ENCODE results near the gene BRSK2.

DNA sequence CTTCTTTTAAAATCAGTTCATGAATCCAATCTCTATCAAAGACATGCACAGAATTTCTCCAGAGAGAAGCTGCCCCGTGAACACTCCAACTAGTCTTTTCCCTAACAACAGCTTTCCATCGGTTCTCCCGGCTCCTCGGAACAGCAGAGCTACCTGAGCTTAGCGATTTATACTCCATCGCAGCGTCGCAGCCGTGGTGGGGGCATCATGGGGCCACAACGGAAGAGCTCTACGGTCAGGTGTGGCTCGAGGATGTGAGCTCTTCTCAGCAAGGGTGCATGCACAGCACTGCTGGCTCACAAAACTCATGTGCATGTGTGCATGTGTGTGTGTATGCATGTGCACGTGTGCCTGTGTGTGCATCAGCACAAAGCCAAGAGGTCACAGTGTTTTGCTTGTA is 108.5 kb downstream of the BRSK2 start:
- TF ChIP-seq, protein P1, sequence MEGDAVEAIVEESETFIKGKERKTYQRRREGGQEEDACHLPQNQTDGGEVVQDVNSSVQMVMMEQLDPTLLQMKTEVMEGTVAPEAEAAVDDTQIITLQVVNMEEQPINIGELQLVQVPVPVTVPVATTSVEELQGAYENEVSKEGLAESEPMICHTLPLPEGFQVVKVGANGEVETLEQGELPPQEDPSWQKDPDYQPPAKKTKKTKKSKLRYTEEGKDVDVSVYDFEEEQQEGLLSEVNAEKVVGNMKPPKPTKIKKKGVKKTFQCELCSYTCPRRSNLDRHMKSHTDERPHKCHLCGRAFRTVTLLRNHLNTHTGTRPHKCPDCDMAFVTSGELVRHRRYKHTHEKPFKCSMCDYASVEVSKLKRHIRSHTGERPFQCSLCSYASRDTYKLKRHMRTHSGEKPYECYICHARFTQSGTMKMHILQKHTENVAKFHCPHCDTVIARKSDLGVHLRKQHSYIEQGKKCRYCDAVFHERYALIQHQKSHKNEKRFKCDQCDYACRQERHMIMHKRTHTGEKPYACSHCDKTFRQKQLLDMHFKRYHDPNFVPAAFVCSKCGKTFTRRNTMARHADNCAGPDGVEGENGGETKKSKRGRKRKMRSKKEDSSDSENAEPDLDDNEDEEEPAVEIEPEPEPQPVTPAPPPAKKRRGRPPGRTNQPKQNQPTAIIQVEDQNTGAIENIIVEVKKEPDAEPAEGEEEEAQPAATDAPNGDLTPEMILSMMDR (conservative IDR thresholded peaks at IDR 0.05 in 1 of 2, IDR thresholded peaks at IDR 0.05 in 1 of 2; ENCODE audit: extremely low read depth in 1 of 2, insufficient read depth in 1 of 2, low read depth in 1 of 2, low read length in 2 of 2): no peak
- TF ChIP-seq EZH2 (IDR thresholded peaks at IDR 0.05; ENCODE audit: borderline replicate concordance, low read length): no peak
